Activated CD4-positive, alpha-beta T cell treated with anti-CD3 and anti-CD28 coated beads, Interleukin-2, Interleukin-4, amounts not matched to agents 100 ng/mL and 50 ng/mL, durations not matched to agents 16 hours and 8 hours (primary cell): Measurements from ENCODE around the gene FARP2.
"Not testable (repeated sequence)": the region's sequence is repeated elsewhere in the genome, so short reads cannot be mapped to it uniquely, and the experiment has no call there.

ENCODE experiments used
- DNase-seq: peaks from one replicate; pipeline ENCODE4 v3.0.0-alpha.2; 2020; ENCODE audit warnings: low spot score

FARP2 gene

GRCh38 chr2:241355983-241356870 lies at the start of gene FARP2:
TSS of gene FARP2 (plus strand) at chr2:241356285. CDS start at chr2:241373108, 16,823 bp downstream.
- DNase-seq = peak; percentile 97

- DNase-seq = no peak
These were observed 49.0 kb upstream of the FARP2 start for GRCh38 chr2:241307055-241307454.

DNA sequence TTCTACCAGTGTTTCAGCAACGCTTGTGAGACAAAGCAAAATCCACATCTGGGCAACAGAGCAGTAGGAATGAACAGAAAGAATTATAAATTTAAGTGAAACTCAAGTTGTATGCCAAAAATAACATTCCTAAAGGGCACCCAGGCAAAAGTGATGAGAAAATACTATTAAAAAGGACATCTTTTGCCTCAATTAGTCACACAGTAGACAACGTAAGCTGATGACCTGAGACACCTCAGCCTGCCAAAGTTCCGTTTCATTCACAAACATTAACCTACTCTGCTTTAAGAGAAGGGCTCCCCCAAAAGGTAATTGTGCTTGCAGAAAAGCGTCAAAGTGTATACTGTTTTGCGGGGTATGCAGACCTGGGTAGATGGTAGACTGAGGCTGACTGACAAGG lies 47.8 kb upstream of the FARP2 start:
- no peak for DNase-seq

GRCh38 chr2:241308832-241309500 lies 47.1 kb upstream of the FARP2 start:
- no peak for DNase-seq

DNA sequence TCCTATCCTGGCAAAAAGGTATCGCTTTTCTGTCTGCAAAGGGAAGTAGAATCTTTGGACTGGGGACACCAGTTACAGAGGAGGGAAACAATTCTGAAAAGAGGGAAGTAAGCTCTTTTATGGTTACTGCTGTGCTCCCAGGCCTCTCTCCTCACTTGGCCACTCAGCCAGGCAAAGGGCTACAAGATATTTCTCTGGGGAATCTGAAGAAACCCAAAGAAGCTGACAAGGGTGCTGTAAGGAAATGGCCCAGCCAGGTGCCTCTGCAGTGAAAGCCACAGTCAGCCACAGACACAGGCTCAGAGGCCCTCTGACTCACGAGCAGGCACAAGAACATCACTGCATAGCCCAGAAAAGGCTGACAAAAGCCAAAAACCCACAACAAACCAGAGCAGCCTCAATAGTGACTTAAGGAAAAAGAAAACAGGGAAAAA lies 46.4 kb upstream of the FARP2 start:
- peak; percentile 73 for DNase-seq

DNA sequence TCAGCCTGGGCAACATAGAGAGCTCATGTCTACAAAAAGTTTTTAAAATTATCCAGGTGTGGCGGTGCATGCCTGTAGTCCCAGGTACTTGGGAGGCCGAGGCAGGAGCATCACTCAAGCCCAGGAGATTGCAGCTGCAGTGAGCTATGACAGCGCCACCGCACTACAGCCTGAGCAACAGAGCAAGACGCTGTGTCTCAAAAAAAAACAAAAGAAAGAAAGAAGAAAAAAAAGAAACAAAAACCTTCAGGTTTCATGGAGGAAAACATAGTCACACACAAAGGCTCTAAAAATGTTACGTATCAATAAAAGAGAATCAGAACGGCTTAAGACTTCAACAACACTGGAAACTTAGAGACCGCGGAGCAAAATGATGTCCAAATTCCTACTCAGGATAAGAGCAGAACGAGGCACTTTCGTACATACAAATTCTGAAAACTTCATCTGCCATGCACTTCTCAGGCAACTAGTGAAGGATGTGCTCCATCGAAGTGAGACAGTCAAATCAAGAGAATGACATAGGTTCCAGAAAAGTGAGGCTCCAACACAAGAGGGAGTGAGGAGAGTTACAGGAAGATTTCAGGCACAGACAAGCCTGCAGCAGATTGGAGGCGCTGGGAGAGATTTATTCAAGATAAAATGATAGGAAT lies 45.0 kb upstream of the FARP2 start:
- DNase-seq = peak; percentile 33

DNA sequence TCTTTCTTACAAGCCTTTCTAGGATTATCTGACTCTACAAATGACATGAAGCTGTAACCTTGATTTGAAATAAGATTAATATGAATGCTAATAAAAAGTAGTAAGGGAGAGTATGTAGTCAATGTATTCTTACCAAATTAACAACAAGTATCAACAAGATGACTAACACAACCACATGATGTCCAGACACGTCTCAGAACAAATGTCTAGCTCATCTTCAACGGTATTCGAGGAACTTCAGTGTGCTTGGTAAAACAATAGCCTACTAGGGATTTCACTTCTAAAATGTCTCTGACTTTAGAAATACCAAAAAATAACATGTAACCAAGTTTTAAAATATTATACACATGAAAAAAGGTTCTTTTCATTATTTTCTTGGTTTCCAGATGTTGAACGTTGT lies 44.0 kb upstream of the FARP2 start:
- no peak for DNase-seq

DNA sequence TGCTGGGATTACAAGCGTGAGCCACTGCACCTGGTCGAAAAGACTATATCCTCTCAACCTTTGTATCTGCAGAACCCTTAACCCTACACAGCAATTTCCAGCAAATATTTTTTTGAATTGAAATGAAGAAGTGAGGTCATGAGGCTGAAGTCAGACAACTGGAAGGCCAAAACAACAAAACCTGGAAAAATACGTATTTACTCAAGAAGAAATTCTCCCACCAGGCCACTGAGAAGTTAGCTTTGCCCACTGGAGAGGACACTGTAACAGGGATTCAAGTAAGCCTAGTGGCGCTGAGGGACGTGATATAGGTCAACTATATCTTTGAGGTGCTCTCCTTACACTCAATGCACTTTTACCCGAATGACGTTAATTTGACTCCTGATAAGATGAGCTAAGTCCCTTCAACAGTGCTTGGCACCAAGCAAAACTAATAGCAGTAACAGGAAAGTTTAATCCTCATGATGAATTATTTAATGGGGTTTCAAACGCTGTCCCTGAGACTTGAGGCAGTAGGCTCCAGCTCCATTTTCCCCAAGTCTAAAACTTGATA lies 42.5 kb upstream of the FARP2 start:
- DNase-seq = no peak

DNA sequence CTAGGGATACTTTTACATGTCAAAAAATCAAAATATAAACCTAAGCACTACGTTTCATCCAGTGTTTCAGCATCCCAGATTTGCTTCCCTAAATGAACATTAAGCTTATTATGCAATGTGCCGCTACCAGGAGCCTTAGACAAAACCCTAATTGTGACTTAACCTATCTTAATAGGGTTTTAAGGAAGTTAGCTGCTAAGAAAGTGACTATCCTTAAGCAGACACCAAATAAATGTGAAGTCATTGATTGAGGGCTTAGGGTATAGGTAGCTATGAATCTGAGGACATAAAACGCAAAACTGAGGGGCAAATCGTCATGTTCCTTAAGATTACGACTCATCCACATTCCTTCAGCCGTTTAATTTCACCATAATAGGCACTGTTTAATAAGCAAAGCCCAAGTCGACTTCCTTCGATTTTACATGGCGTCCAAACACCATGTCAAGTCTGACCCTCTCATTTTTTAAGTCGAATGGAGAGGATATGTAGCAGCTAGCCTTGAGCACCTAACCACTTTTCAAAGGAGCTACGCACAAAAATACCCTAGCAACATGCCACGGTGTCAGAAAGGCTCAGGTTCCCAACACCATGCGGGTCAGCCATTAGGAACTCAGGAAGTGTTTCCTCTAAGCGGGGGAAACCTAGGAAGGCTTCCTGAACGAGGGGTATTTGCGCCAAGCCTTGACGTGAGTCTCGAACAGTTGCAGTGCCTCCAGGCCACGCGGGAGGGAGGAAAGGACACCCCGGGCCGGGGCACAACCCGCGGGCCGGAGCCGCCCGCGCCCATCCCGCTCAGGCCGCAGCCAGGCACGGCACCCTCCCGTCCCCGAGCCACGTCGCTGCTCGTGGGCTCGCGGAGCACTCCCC lies 41.6 kb upstream of the FARP2 start:
- no peak for DNase-seq

DNA sequence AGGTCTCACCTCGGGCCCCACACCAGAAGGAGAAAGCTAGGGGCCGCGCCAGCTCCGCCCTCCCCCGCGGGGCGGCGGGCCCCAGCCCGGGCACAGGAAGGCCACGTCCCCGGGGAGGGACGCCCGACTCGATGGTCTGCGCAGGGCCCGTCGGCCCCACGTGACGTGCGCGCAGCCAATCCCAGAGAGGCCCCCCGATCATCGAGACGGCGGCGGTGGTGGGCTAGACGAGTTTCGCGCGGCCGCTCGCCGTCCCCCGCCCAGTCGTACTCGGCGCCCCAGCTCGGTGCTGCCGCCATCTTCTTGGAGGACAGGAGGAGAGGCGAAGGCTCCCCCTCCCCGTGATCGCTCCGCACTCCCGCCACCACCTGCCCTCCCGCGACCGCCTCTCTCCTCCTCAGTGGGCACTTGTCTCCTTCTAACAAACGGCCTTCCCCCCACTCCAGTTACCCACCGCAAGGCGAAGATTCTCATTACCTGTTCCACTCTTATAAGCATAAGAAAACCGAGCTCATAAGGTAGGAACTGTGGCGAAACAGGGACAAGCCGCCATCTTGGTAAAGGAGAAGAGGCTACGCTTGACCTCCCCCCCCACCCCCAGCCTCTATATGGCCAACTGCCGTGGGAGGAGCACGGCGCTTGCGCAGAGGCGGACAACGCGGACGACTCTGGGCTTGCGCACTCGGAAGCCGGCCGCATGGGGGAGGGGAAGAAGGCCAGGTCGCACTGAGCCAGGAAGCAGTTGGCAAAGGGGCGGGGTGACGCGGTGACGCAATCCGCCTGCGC lies 40.8 kb upstream of the FARP2 start, which contains the start of gene HDLBP:
HDLBP (minus strand) TSS at position 580 of the 786 bp plus-strand sequence. CDS start 48,803 bp downstream, outside the sequence.
- DNase-seq = peak; percentile 100

GRCh38 chr2:241315879-241316631 lies 40.0 kb upstream of the FARP2 start, which contains the start of gene SEPTIN2:
TSS of gene SEPTIN2 (plus strand) at chr2:241315925. CDS start at chr2:241324233, 8,308 bp downstream.
- peak; percentile 62 for DNase-seq

DNA sequence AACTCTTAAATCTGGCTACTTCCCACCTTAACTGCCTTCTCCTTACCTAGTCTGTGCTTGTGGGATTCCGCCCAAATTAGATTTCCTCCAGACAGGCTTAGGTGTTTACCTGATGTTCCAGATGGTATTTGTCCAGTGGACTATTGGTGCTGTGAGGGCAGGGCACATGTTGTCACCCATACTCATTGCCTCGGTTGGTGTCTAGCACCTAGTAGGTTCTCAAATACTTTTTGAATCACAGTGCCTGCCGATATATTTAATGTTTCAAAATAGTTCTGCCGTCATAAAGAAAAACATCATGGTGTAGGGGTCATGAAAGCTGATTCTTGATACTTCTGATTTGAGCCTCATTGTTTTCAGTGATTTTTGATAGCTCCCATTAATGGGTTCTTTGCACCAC lies 39.3 kb upstream of the FARP2 start:
- DNase-seq = no peak

DNA sequence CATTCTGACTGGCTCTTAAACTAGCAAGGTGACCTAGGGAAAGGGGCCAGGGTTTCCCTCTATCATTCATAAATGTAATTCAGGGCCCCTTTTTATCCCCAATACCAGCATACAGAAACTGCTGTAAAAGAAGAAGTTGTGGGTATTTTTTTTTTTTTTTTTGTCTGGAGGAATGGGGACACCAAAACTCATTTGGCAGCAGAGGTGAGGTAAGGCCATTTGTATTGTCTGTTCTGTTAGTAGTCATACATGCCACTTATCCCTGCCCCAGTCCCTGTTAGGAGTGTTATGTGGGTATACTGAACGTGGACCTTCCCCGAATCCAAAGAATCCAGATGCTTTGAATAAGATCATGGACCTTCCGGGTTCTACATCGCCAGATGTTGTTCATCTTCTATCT lies 38.7 kb upstream of the FARP2 start:
- no peak for DNase-seq

GRCh38 chr2:241318830-241319229 lies 37.3 kb upstream of the FARP2 start:
- DNase-seq = not testable (repeated sequence)

GRCh38 chr2:241320394-241320793 lies 35.7 kb upstream of the FARP2 start:
- DNase-seq = no peak

- no peak for DNase-seq
These were observed 35.1 kb upstream of the FARP2 start for GRCh38 chr2:241321033-241321432.

DNA sequence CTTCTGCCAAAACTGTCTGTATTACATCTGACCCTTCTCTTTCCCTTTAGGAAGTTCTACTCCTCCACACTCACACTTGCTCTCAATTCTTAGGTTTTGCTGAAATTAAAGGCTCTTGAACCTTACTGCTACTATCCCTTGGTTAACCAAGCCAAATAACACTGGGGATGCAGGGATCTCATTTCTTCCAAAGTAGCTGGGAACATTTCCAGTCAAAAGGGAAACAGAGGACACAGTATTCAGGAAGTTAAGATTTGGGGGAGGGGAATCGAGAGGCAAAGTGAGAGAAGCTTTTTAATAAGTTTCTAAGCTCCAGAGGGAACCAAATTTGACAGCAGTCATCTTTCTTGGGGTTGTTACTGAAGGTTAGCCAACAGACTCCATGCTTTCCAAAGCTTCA lies 34.2 kb upstream of the FARP2 start:
- no peak for DNase-seq

GRCh38 chr2:241323778-241324177 lies 32.3 kb upstream of the FARP2 start:
- DNase-seq = no peak

- DNase-seq = no peak
These were observed 31.3 kb upstream of the FARP2 start for GRCh38 chr2:241324775-241325174.

DNA sequence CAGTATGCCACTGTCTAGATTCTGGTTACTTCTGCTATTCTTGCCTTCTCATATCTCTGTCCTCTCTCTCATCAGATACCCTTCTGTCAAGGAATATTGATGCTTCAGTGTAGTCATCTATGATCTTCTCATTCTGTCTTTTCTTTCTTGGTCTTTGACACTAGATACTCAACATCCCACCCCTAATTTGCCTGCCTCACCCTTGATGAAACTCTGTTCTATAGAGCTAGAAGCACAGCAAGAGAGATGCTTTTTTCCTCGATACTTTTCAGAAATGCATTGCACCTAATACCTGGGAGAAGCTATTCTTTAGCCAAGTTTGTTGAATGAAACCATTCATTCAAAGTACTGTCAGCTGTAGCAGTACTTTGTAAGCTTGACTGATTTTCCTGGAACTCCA lies 30.8 kb upstream of the FARP2 start:
- DNase-seq = no peak
